MM.1S (cell line): ENCODE results near the gene NOS3.

ENCODE experiments used
- EZH2 ChIP-seq: fragments of 300-600 bp; sonication (generic); optimal IDR thresholded peaks from 2 replicates; pipeline ENCODE3; 2017; ENCODE audit warnings: low read depth, mild to moderate bottlenecking, antibody characterized with exemption, low read length, mixed read lengths
- TF ChIP-seq, protein P1 (sequence below): fragments of 300-600 bp; sonication (generic); IDR thresholded peaks from 2 replicates; pipeline ENCODE4 v1.5.1; 2016; ENCODE audit warnings: antibody characterized with exemption, low read length, mixed read lengths

DNA sequence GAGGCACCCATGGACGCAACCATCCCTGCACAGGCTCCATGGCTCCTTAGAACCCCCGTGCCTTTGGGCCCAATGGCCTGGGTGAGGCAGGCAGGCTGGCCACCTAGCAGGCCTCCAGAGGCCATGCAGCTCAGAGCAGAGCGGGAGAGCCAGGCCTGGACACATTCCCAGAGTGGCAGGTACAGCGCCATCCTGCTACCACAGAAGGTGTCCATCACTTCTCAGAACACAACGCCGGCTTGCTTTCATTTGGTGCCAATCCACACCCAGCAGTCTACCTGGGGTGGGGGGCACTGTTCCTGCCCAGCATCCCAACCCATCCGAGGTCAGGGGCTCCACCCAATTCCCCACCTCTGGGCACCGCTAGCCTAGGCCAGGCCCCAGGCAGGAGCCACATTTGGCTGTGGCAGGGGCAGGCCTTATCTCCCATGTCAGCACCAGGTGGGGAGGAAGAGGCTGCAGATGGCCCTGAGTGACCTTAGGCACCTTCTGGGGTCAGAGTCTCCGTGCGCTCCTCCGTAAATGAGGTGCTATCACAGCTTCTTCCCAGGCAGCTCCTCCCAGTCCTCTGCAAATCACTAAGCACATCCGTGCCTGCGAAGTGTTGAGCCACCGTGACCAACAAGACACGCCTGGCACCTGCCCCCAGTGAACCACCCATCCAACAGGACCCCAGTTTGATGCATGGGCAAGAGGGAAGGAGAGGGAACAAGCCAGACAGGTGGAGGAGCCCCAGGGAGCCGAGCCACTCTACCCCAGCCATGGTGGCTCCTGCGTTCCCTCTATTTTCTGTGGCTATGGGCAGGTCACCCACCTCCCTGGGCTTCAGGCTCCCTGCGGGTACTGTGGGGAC is 26.9 kb upstream of the NOS3 start:
- TF ChIP-seq, protein P1, sequence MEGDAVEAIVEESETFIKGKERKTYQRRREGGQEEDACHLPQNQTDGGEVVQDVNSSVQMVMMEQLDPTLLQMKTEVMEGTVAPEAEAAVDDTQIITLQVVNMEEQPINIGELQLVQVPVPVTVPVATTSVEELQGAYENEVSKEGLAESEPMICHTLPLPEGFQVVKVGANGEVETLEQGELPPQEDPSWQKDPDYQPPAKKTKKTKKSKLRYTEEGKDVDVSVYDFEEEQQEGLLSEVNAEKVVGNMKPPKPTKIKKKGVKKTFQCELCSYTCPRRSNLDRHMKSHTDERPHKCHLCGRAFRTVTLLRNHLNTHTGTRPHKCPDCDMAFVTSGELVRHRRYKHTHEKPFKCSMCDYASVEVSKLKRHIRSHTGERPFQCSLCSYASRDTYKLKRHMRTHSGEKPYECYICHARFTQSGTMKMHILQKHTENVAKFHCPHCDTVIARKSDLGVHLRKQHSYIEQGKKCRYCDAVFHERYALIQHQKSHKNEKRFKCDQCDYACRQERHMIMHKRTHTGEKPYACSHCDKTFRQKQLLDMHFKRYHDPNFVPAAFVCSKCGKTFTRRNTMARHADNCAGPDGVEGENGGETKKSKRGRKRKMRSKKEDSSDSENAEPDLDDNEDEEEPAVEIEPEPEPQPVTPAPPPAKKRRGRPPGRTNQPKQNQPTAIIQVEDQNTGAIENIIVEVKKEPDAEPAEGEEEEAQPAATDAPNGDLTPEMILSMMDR: no peak
- no peak for TF ChIP-seq EZH2
